Measurements from ENCODE around the gene SLAMF8. TPM values are rescaled to one million over a fixed set of nuclear protein-coding genes. Genes with fewer than 3 reads are reported as not detected.

The SLAMF8 gene
- total RNA-seq, 2 experiments from 2014 or later: 1.1 to 1.8 TPM

- Mint-ChIP-seq H3K36me3 (peaks cover 1% of the 10 kb centered on the region), H3K27me3 (peaks cover 5% of the 10 kb centered on the region), H3K4me3 (no peak overlapping the region), H3K9me3 (no peaks in the 10 kb centered on the region), H3K27ac (no peak overlapping the region), H3K4me1 (no peaks in the 10 kb centered on the region)
- no peak for ATAC-seq (ENCODE audit: low read depth)
- POLR2A ChIA-PET: no interaction called here
- DNase-seq: no peak
These were observed 51.2 kb downstream of the SLAMF8 start for GRCh38 chr1:159877695-159878444.

- Mint-ChIP-seq H3K9me3 (no peaks in the 10 kb centered on the region), H3K36me3 (peaks cover 1% of the 10 kb centered on the region), H3K4me1 (no peaks in the 10 kb centered on the region), H3K4me3 (no peak overlapping the region), H3K27ac (no peak overlapping the region), H3K27me3 (peaks cover 4% of the 10 kb centered on the region)
- ATAC-seq (ENCODE audit: low read depth) (no peak), DNase-seq (no peak)
- POLR2A ChIA-PET: no interaction called here
These were observed 52.5 kb downstream of the SLAMF8 start for GRCh38 chr1:159879136-159879535.

GRCh38 chr1:159879977-159880376 lies 53.3 kb downstream of the SLAMF8 start:
- no peaks in the 10 kb centered on the region for H3K9me3 Mint-ChIP-seq
- H3K27ac Mint-ChIP-seq: no peak overlapping the region
- no peak for DNase-seq
- ATAC-seq (ENCODE audit: low read depth): no peak
- H3K4me3 Mint-ChIP-seq: no peak overlapping the region
- no peaks in the 10 kb centered on the region for H3K4me1 Mint-ChIP-seq
- peaks cover 6% of the 10 kb centered on the region for H3K27me3 Mint-ChIP-seq
- POLR2A ChIA-PET: no interaction called here
- peaks cover 1% of the 10 kb centered on the region for H3K36me3 Mint-ChIP-seq

- no peaks in the 10 kb centered on the region for H3K4me1 Mint-ChIP-seq
- ATAC-seq (ENCODE audit: low read depth) (no peak), DNase-seq (no peak)
- H3K27me3 Mint-ChIP-seq: peaks cover 6% of the 10 kb centered on the region
- POLR2A ChIA-PET: no interaction called here
- H3K4me3 Mint-ChIP-seq: no peak overlapping the region
- H3K36me3 Mint-ChIP-seq: peaks cover 1% of the 10 kb centered on the region
- no peaks in the 10 kb centered on the region for H3K9me3 Mint-ChIP-seq
- no peak overlapping the region for H3K27ac Mint-ChIP-seq
These were observed 53.8 kb downstream of the SLAMF8 start for GRCh38 chr1:159880430-159880829.

GRCh38 chr1:159881622-159882526 lies 55.2 kb downstream of the SLAMF8 start:
- POLR2A ChIA-PET: no interaction called here
- Mint-ChIP-seq H3K27ac (no peak overlapping the region), H3K9me3 (no peaks in the 10 kb centered on the region), H3K4me3 (no peak overlapping the region), H3K27me3 (peaks cover 8% of the 10 kb centered on the region), H3K4me1 (no peaks in the 10 kb centered on the region), H3K36me3 (peaks cover 1% of the 10 kb centered on the region)
- no peak for ATAC-seq (ENCODE audit: low read depth)
- no peak for DNase-seq

- ATAC-seq (ENCODE audit: low read depth): no peak
- no peak overlapping the region for H3K4me3 Mint-ChIP-seq
- peaks cover 9% of the 10 kb centered on the region for H3K27me3 Mint-ChIP-seq
- no peak overlapping the region for H3K27ac Mint-ChIP-seq
- no peaks in the 10 kb centered on the region for H3K9me3 Mint-ChIP-seq
- POLR2A ChIA-PET: no interaction called here
- no peak for DNase-seq
- H3K4me1 Mint-ChIP-seq: no peaks in the 10 kb centered on the region
- H3K36me3 Mint-ChIP-seq: peaks cover 1% of the 10 kb centered on the region
These were observed 55.8 kb downstream of the SLAMF8 start for GRCh38 chr1:159882527-159882862.

GRCh38 chr1:159883134-159883533 lies 56.5 kb downstream of the SLAMF8 start:
- ATAC-seq (ENCODE audit: low read depth) (no peak), DNase-seq (no peak)
- Mint-ChIP-seq H3K4me1 (no peaks in the 10 kb centered on the region), H3K27me3 (peaks cover 9% of the 10 kb centered on the region), H3K9me3 (no peaks in the 10 kb centered on the region), H3K36me3 (peaks cover 1% of the 10 kb centered on the region), H3K27ac (no peak overlapping the region), H3K4me3 (no peak overlapping the region)
- POLR2A ChIA-PET: no interaction called here

GRCh38 chr1:159884296-159884695 lies 57.6 kb downstream of the SLAMF8 start:
- Mint-ChIP-seq H3K4me1 (peaks cover 2% of the 10 kb centered on the region), H3K4me3 (no peak overlapping the region), H3K36me3 (no peaks in the 10 kb centered on the region), H3K27ac (no peak overlapping the region), H3K27me3 (peaks cover 9% of the 10 kb centered on the region), H3K9me3 (no peaks in the 10 kb centered on the region)
- POLR2A ChIA-PET: no interaction called here
- ATAC-seq (ENCODE audit: low read depth) (no peak), DNase-seq (no peak)

Other genes starting within 250 kb of the SLAMF8 start
- not detected for gene APCS, start 239.0 kb upstream of the SLAMF8 start, total RNA-seq
- not detected for gene CRP, start 112.3 kb upstream of the SLAMF8 start, total RNA-seq
- gene DUSP23, start 45.9 kb upstream of the SLAMF8 start, total RNA-seq: 10 to 100 TPM; 20.1 to 22.2 TPM
- gene FCRL6, start 24.5 kb upstream of the SLAMF8 start, total RNA-seq: 1 to 10 TPM; 6.0 to 7.3 TPM
- not detected for gene VSIG8, start 35.8 kb downstream of the SLAMF8 start, total RNA-seq
- 1 to 10 TPM; 1.3 to 1.6 TPM for gene CFAP45, start 73.3 kb downstream of the SLAMF8 start, total RNA-seq
- gene TAGLN2, start 98.6 kb downstream of the SLAMF8 start, total RNA-seq: 100 to 1,000 TPM; 384 to 388 TPM
- not detected for gene IGSF9, start 118.7 kb downstream of the SLAMF8 start, total RNA-seq
- gene SLAMF9, start 127.4 kb downstream of the SLAMF8 start, total RNA-seq: not detected
- 1 to 10 TPM; 7.2 to 7.3 TPM for gene PIGM, start 205.1 kb downstream of the SLAMF8 start, total RNA-seq
- not detected for gene KCNJ10, start 243.3 kb downstream of the SLAMF8 start, total RNA-seq